HG03108 (cell line): Measurements from ENCODE around the gene ZFPM1.

Experiments used
- ATAC-seq: cut with Tn5 transposase; IDR thresholded peaks from one replicate; pipeline ENCODE4 v1.9.1; 2021; ENCODE audit warnings: moderate library complexity; ENCODE audit not compliant: unreplicated experiment

The ZFPM1 gene

GRCh38 chr16:88524973-88525662 lies 72.0 kb downstream of the ZFPM1 start:
- no peak for ATAC-seq

- ATAC-seq = no peak
Measured at GRCh38 chr16:88525663-88525990, 72.5 kb downstream of the ZFPM1 start.

- ATAC-seq = no peak
Measured at GRCh38 chr16:88526008-88526905, 73.2 kb downstream of the ZFPM1 start.

- no peak for ATAC-seq
Measured at GRCh38 chr16:88526906-88527185, 73.8 kb downstream of the ZFPM1 start.

GRCh38 chr16:88527186-88527936 lies 74.3 kb downstream of the ZFPM1 start:
- no peak for ATAC-seq

- ATAC-seq = no peak
Measured at GRCh38 chr16:88527937-88528743, 75.1 kb downstream of the ZFPM1 start.

GRCh38 chr16:88528902-88529318 lies 75.8 kb downstream of the ZFPM1 start:
- no peak for ATAC-seq

- ATAC-seq = no peak
Measured at GRCh38 chr16:88529596-88529995, 76.5 kb downstream of the ZFPM1 start.

GRCh38 chr16:88530051-88530857 lies 77.2 kb downstream of the ZFPM1 start:
- no peak for ATAC-seq

- ATAC-seq = no peak
Measured at GRCh38 chr16:88530858-88531203, 77.8 kb downstream of the ZFPM1 start.

GRCh38 chr16:88531346-88531745 lies 78.3 kb downstream of the ZFPM1 start:
- ATAC-seq = no peak

- no peak for ATAC-seq
Measured at GRCh38 chr16:88531931-88532433, 78.9 kb downstream of the ZFPM1 start.

GRCh38 chr16:88532434-88533241 lies 79.6 kb downstream of the ZFPM1 start:
- ATAC-seq = no peak

GRCh38 chr16:88533381-88533917 lies 80.4 kb downstream of the ZFPM1 start:
- ATAC-seq = no peak

- ATAC-seq = peak; percentile 60
Measured at GRCh38 chr16:88533932-88534637, 81.0 kb downstream of the ZFPM1 start.

- ATAC-seq = peak; percentile 14
Measured at GRCh38 chr16:88534638-88535190, 81.6 kb downstream of the ZFPM1 start.

GRCh38 chr16:88535191-88535856 lies 82.2 kb downstream of the ZFPM1 start:
- no peak for ATAC-seq

GRCh38 chr16:88535857-88536222 lies 82.8 kb downstream of the ZFPM1 start:
- ATAC-seq = no peak
